Trophoblast cell (in vitro differentiated cells and primary cell): Measurements from ENCODE around the gene IDH1.
A peak's percentile ranks its signal among the peaks of the same experiment; 100 is the strongest.

Experiments
- DNase-seq, 2 donors: peaks; one replicate each; pipeline ENCODE4 v3.0.0-alpha.2; 2016
- H2AFZ ChIP-seq: 2 replicates; pipeline ENCODE4 v1.6.1; 2013; ENCODE audit warnings: low read length, moderate library complexity, mild to moderate bottlenecking; ENCODE audit not compliant: insufficient read depth, poor library complexity
- H2AK5ac ChIP-seq: 2 replicates; pipeline ENCODE4 v1.6.1; 2013; ENCODE audit warnings: mild to moderate bottlenecking, low read length
- H2BK120ac ChIP-seq: 2 replicates; pipeline ENCODE4 v1.6.1; 2013; ENCODE audit warnings: low read length, mild to moderate bottlenecking, moderate library complexity; ENCODE audit not compliant: insufficient read depth, poor library complexity
- H2BK12ac ChIP-seq: 2 replicates; pipeline ENCODE4 v1.6.1; 2013; ENCODE audit warnings: mild to moderate bottlenecking, low read length, moderate library complexity
- H2BK5ac ChIP-seq: 2 replicates; pipeline ENCODE4 v1.6.1; 2013; ENCODE audit warnings: low read length, low read depth, moderate library complexity, mild to moderate bottlenecking; ENCODE audit not compliant: poor library complexity
- H3K14ac ChIP-seq: 2 replicates; pipeline ENCODE4 v1.6.1; 2013; ENCODE audit warnings: mild to moderate bottlenecking, low read length
- H3K18ac ChIP-seq: 2 replicates; pipeline ENCODE4 v1.6.1; 2013; ENCODE audit warnings: mild to moderate bottlenecking, low read length
- H3K23ac ChIP-seq: 2 replicates; pipeline ENCODE4 v1.6.1; 2013; ENCODE audit warnings: low read length
- H3K27ac ChIP-seq: 2 replicates; pipeline ENCODE4 v1.5.1; 2013; ENCODE audit warnings: low read depth, mild to moderate bottlenecking, inconsistent platforms, low read length, moderate library complexity
- H3K27me3 ChIP-seq: 2 replicates; pipeline ENCODE4 v1.6.1; 2013; ENCODE audit warnings: inconsistent platforms, mild to moderate bottlenecking, low read length, moderate library complexity; ENCODE audit not compliant: insufficient read depth
- H3K36me3 ChIP-seq, 2 experiments: 1 replicate in 1 of 2; 2 replicates in 1 of 2; pipeline ENCODE4 v1.6.1; 2013; ENCODE audit warnings: low read length in 2 of 2, mild to moderate bottlenecking in 2 of 2, moderate library complexity in 1 of 2; ENCODE audit not compliant: insufficient read depth in 2 of 2, control insufficient read depth in 1 of 2
- H3K4ac ChIP-seq: 2 replicates; pipeline ENCODE4 v1.6.1; 2013; ENCODE audit warnings: low read depth, mild to moderate bottlenecking, low read length, moderate library complexity
- H3K4me1 ChIP-seq, 2 experiments: 1 replicate in 1 of 2; 2 replicates in 1 of 2; pipeline ENCODE4 v1.6.1; 2013; ENCODE audit warnings: low read length in 2 of 2, mild to moderate bottlenecking in 2 of 2, moderate library complexity in 1 of 2; ENCODE audit not compliant: insufficient read depth in 2 of 2, control insufficient read depth in 1 of 2
- H3K4me2 ChIP-seq: 2 replicates; pipeline ENCODE4 v1.6.1; 2013; ENCODE audit warnings: inconsistent platforms, mild to moderate bottlenecking, low read length, moderate library complexity
- H3K4me3 ChIP-seq: 2 replicates; pipeline ENCODE4 v1.5.1; 2013; ENCODE audit warnings: mild to moderate bottlenecking, low read depth, low read length, inconsistent platforms
- H3K79me1 ChIP-seq: one replicate; pipeline ENCODE4 v1.6.1; 2013; ENCODE audit warnings: low read length
- H3K79me2 ChIP-seq: 2 replicates; pipeline ENCODE4 v1.6.1; 2013; ENCODE audit warnings: low read length, mild to moderate bottlenecking; ENCODE audit not compliant: control insufficient read depth, insufficient read depth, poor library complexity
- H3K9ac ChIP-seq: 2 replicates; pipeline ENCODE4 v1.6.1; 2013; ENCODE audit warnings: mild to moderate bottlenecking, low read length
- H3K9me3 ChIP-seq: 2 replicates; pipeline ENCODE4 v1.6.1; 2013; ENCODE audit warnings: low read depth, mild to moderate bottlenecking, control low read depth, inconsistent platforms, low read length; ENCODE audit not compliant: insufficient read depth
- H4K12ac ChIP-seq: 2 replicates; pipeline ENCODE4 v1.6.1; 2013; ENCODE audit warnings: low read depth, mild to moderate bottlenecking, low read length, moderate library complexity
- H4K8ac ChIP-seq: 2 replicates; pipeline ENCODE4 v1.6.1; 2013; ENCODE audit warnings: low read depth, mild to moderate bottlenecking, low read length, moderate library complexity
- H4K91ac ChIP-seq: one replicate; pipeline ENCODE4 v1.6.1; 2013; ENCODE audit warnings: low read depth, mild to moderate bottlenecking, low read length, moderate library complexity
- WGBS: extraction: QIAGEN DNeasy Blood & Tissue Kit; methylation state at CpG from one replicate; pipeline ENCODE4 v1.1.7; 2013; ENCODE audit warnings: missing lambda C conversion rate; ENCODE audit not compliant: insufficient read length, insufficient coverage; ENCODE audit errors: extremely low coverage; 5-methylcytosine and 5-hydroxymethylcytosine counted together

Gene IDH1

DNA sequence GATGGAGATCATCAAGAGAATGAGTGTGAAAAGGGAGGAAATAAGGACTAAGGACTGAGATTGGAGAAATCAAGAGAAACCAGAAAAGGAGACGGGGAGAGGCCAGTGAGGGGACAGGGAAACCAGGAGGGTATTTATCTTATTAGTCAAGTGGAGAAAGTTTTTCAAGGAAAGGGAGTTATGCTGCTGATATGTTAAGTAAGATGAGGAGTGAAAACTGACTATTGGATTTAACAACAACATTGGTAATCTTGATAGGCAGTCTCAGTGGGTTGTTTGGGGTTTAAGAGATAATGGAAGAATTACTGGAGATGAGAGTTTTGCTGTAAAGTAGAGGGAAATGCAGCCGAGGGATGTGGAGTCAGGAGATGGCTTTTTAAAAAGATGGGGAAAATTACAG is 41.7 kb upstream of the IDH1 start:
- Histone ChIP-seq H3K4me1 (no peaks in the 10 kb centered on the region), H4K91ac (no peak overlapping the region), H3K18ac (no peak overlapping the region), H2BK12ac (no peak overlapping the region), H2AFZ (no peak overlapping the region), H3K23ac (no peak overlapping the region), H3K27ac (no peak overlapping the region), H3K9me3 (no peaks in the 10 kb centered on the region), H4K12ac (no peak overlapping the region), H3K14ac (no peak overlapping the region), H3K36me3 (peaks cover 3 to 13% of the 10 kb centered on the region in 2 experiments), H4K8ac (no peak overlapping the region), H3K4me2 (no peak overlapping the region), H2BK120ac (no peak overlapping the region), H2AK5ac (no peak overlapping the region), H2BK5ac (no peak overlapping the region), H3K4ac (no peak overlapping the region), H3K79me2 (no peaks in the 10 kb centered on the region), H3K4me3 (no peak overlapping the region), H3K79me1 (no peaks in the 10 kb centered on the region), H3K9ac (no peak overlapping the region), H3K27me3 (no peaks in the 10 kb centered on the region)
- WGBS = no CpG with 5 or more reads among the region's 2 CpGs
- no peak for DNase-seq

DNA sequence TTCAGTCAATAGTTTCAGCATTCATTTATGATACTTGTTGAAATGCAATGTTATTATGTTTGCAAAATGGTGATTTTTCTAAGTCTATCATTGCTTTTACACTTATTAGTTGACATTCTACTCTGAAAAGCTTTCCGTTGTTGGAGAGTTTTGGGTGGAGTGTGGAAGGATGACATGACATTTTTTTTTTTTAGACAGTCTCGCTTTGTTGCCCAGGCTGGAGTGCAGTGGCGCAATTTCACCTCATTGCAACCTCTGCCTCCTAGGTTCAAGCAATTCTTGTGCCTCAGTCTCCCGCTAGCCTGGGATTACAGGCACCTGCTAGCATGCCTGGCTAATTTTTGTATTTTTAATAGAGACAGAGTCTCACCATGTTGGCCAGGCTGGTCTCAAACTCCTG is 41.0 kb upstream of the IDH1 start:
- Histone ChIP-seq H3K4me3 (no peak overlapping the region), H3K4me2 (no peak overlapping the region), H2BK5ac (no peak overlapping the region), H3K27me3 (no peaks in the 10 kb centered on the region), H3K4me1 (no peaks in the 10 kb centered on the region), H2BK120ac (no peak overlapping the region), H2AFZ (no peak overlapping the region), H3K23ac (no peak overlapping the region), H2AK5ac (no peak overlapping the region), H3K9ac (no peak overlapping the region), H3K79me1 (no peaks in the 10 kb centered on the region), H4K8ac (no peak overlapping the region), H3K9me3 (no peaks in the 10 kb centered on the region), H3K18ac (no peak overlapping the region), H2BK12ac (no peak overlapping the region), H3K14ac (no peak overlapping the region), H4K12ac (no peak overlapping the region), H4K91ac (no peak overlapping the region), H3K27ac (no peak overlapping the region), H3K36me3 (peaks cover 3 to 11% of the 10 kb centered on the region in 2 experiments), H3K79me2 (no peaks in the 10 kb centered on the region), H3K4ac (no peak overlapping the region)
- DNase-seq = no peak
- no CpG with 5 or more reads among the region's 4 CpGs for WGBS

DNA sequence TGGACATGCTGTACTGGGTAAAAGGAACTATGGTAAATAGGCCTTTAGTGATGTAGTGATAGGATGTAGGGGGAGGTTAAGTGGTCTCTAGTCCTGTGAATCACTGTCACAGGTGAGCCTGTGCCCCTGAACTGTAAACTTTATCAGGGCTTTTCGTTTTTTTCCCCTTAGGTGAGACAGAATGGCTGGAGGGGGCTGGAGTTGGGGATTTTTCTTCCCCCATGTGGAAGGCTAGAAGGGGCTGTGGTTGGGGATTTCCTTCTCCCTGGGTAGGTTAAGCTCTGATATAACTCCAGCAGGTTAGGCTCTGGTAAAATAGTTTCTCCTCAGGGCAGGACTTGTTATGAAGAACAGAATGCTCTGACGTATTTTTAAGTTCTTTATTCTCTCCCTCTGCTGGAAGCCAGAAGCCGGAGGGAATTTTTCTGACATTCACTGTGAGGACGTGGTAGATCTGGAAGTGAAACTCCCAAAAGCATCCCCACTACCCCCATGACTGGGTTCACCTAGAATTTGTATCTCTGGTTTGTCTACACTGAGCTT is 39.7 kb upstream of the IDH1 start:
- Histone ChIP-seq H3K36me3 (peaks cover 4 to 11% of the 10 kb centered on the region in 2 experiments), H4K91ac (no peak overlapping the region), H3K9ac (no peak overlapping the region), H2AFZ (no peak overlapping the region), H3K4me3 (no peak overlapping the region), H3K4ac (no peak overlapping the region), H3K4me1 (no peaks in the 10 kb centered on the region), H4K12ac (no peak overlapping the region), H3K4me2 (no peak overlapping the region), H3K79me2 (no peaks in the 10 kb centered on the region), H3K18ac (no peak overlapping the region), H3K27me3 (no peaks in the 10 kb centered on the region), H3K27ac (no peak overlapping the region), H2BK12ac (no peak overlapping the region), H4K8ac (no peak overlapping the region), H3K23ac (no peak overlapping the region), H3K79me1 (no peaks in the 10 kb centered on the region), H2BK120ac (no peak overlapping the region), H2AK5ac (no peak overlapping the region), H3K14ac (no peak overlapping the region), H2BK5ac (no peak overlapping the region), H3K9me3 (no peaks in the 10 kb centered on the region)
- peak in 1 of 2 donors; percentile 8 for DNase-seq
- no CpG with 5 or more reads among the region's 4 CpGs for WGBS

DNA sequence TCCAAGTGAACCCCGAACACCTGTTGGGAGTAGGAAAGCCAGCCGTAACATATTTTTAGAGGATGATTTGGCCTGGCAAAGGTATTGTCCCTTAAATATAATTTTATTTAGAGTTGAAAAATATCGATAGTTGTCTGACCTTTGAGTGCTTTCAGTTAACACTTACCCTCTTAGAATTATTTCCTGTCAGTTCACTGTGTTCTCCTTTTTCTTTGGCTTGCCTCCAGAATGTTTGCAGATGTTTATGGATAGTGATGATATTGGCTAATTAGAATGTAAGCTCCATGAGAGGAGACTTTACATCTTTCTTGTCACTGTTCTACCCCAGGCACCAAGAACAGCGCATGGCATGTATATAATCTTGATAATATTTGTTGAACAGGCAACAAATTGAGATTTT is 31.0 kb upstream of the IDH1 start:
- Histone ChIP-seq H3K4ac (no peak overlapping the region), H3K27me3 (no peaks in the 10 kb centered on the region), H3K27ac (no peak overlapping the region), H3K18ac (no peak overlapping the region), H3K9ac (no peak overlapping the region), H3K9me3 (no peaks in the 10 kb centered on the region), H3K4me2 (no peak overlapping the region), H3K4me1 (no peaks in the 10 kb centered on the region), H2AK5ac (no peak overlapping the region), H3K79me2 (no peaks in the 10 kb centered on the region), H3K23ac (no peak overlapping the region), H2BK120ac (no peak overlapping the region), H4K12ac (no peak overlapping the region), H2AFZ (no peak overlapping the region), H3K14ac (no peak overlapping the region), H2BK5ac (no peak overlapping the region), H4K91ac (no peak overlapping the region), H2BK12ac (no peak overlapping the region), H4K8ac (no peak overlapping the region), H3K4me3 (no peak overlapping the region), H3K79me1 (no peaks in the 10 kb centered on the region), H3K36me3 (peaks cover 13 to 18% of the 10 kb centered on the region in 2 experiments)
- no peak for DNase-seq
- no CpG with 5 or more reads among the region's 4 CpGs for WGBS
